Endodermal cell (in vitro differentiated cells): ENCODE results near the gene ACSL5. TPM values are rescaled to one million over a fixed set of nuclear protein-coding genes. Genes with fewer than 3 reads are reported as not detected.

ENCODE experiments used
- DNase-seq: peaks from one replicate; pipeline ENCODE4 v3.0.0-alpha.2; 2017
- H3K27ac ChIP-seq: 2 replicates; pipeline ENCODE4 v1.5.1; 2013; ENCODE audit warnings: mild to moderate bottlenecking, low read depth, low read length, moderate library complexity
- H3K27me3 ChIP-seq: 2 replicates; pipeline ENCODE4 v1.6.1; 2013; ENCODE audit warnings: mild to moderate bottlenecking, low read length, moderate library complexity; ENCODE audit not compliant: insufficient read depth, control insufficient read depth, poor library complexity, severe bottlenecking
- H3K36me3 ChIP-seq: 2 replicates; pipeline ENCODE4 v1.7.0; 2013; ENCODE audit warnings: mild to moderate bottlenecking, low read length, moderate library complexity; ENCODE audit not compliant: control insufficient read depth, insufficient read depth
- H3K4me1 ChIP-seq: one replicate; pipeline ENCODE4 v1.7.0; 2013; ENCODE audit warnings: low read length; ENCODE audit not compliant: control insufficient read depth, insufficient read depth
- H3K4me3 ChIP-seq: 2 replicates; pipeline ENCODE4 v1.5.1; 2013; ENCODE audit warnings: mild to moderate bottlenecking, low read length, moderate library complexity
- H3K9ac ChIP-seq: 2 replicates; pipeline ENCODE4 v1.6.1; 2013; ENCODE audit warnings: mild to moderate bottlenecking, low read length, moderate library complexity; ENCODE audit not compliant: poor library complexity, severe bottlenecking; ENCODE audit errors: extremely low read depth
- H3K9me3 ChIP-seq: 2 replicates; pipeline ENCODE4 v1.6.1; 2013; ENCODE audit warnings: mild to moderate bottlenecking, low read length, moderate library complexity; ENCODE audit not compliant: control insufficient read depth
- H3K27ac Mint-ChIP-seq: 2 replicates; pipeline ENCODE4 v1.8.0; 2020; ENCODE audit warnings: mixed read lengths
- H3K27me3 Mint-ChIP-seq: 2 replicates; pipeline ENCODE4 v1.8.0; 2021; ENCODE audit warnings: mild to moderate bottlenecking, mixed read lengths; ENCODE audit not compliant: insufficient read depth
- H3K36me3 Mint-ChIP-seq: 2 replicates; pipeline ENCODE4 v1.8.0; 2020; ENCODE audit warnings: low read depth, mixed read lengths
- H3K4me1 Mint-ChIP-seq: 2 replicates; pipeline ENCODE4 v1.8.0; 2020; ENCODE audit warnings: mixed read lengths
- H3K4me3 Mint-ChIP-seq: 2 replicates; pipeline ENCODE4 v1.8.0; 2020; ENCODE audit warnings: mild to moderate bottlenecking, moderate library complexity, mixed read lengths
- H3K9me3 Mint-ChIP-seq: 2 replicates; pipeline ENCODE4 v1.8.0; 2020; ENCODE audit warnings: mild to moderate bottlenecking, mixed read lengths
- WGBS, 2 experiments: methylation state at CpG; one replicate each; pipeline versions ENCODE4 v1.1.5 to v1.1.7; 2013; ENCODE audit warnings: missing lambda C conversion rate in 2 of 2, mixed read lengths in 1 of 2; ENCODE audit not compliant: insufficient coverage in 1 of 2, insufficient read length in 1 of 2; 5-methylcytosine and 5-hydroxymethylcytosine counted together
- total RNA-seq, 2 donors: library from RNA; stranded (reverse); fragmentation: NEBNext Ultra II Directional in 1 of 2; extraction: Animal tissue kit (Norgen Biotek cat#: 25700) in 1 of 2; gene quantifications; 2 replicates in 1 of 2; 3 replicates in 1 of 2; pipeline ENCODE4 v1.2.1, GENCODE V29; 2021
- TF ChIP-seq, protein P1 (sequence below): fragments of 200-600 bp; sonication (generic); conservative IDR thresholded peaks from 2 replicates; pipeline ENCODE4 v1.5.0; 2021; ENCODE audit warnings: antibody characterized with exemption, mild to moderate bottlenecking

Gene ACSL5
- total RNA-seq, 2 donors from 2014 or later: not detected

DNA sequence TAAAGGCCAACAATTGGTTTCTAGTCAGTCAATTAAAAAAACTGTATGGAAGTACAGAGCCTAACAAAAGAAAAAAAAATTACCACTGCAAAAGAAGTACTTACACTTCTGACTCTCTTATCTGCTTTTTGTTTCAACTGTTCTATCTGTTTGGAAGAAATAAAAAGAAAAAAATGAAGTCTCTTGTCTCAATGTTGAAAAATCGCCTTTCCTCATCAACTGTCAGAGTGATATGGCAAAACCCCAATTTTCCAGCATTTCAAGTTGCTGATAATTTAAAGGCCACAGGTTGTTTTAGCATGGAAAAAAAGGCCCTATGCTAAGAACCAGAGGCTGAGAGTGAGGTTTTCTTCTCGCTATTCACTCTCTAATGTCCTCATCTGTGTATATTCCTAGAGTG is 59.2 kb downstream of the ACSL5 start:
- Mint-ChIP-seq H3K4me3 (no peak overlapping the region), H3K27ac (no peak overlapping the region), H3K4me1 (peaks cover 6% of the 10 kb centered on the region), H3K9me3 (no peaks in the 10 kb centered on the region), H3K36me3 (peaks cover 33% of the 10 kb centered on the region), H3K27me3 (no peaks in the 10 kb centered on the region)
- H3K4me3 ChIP-seq: no peak overlapping the region
- H3K27ac ChIP-seq: no peak overlapping the region
- H3K9ac ChIP-seq: no peak overlapping the region
- H3K36me3 ChIP-seq: peaks cover 67% of the 10 kb centered on the region
- peaks cover 3% of the 10 kb centered on the region for H3K4me1 ChIP-seq
- TF ChIP-seq, protein P1, sequence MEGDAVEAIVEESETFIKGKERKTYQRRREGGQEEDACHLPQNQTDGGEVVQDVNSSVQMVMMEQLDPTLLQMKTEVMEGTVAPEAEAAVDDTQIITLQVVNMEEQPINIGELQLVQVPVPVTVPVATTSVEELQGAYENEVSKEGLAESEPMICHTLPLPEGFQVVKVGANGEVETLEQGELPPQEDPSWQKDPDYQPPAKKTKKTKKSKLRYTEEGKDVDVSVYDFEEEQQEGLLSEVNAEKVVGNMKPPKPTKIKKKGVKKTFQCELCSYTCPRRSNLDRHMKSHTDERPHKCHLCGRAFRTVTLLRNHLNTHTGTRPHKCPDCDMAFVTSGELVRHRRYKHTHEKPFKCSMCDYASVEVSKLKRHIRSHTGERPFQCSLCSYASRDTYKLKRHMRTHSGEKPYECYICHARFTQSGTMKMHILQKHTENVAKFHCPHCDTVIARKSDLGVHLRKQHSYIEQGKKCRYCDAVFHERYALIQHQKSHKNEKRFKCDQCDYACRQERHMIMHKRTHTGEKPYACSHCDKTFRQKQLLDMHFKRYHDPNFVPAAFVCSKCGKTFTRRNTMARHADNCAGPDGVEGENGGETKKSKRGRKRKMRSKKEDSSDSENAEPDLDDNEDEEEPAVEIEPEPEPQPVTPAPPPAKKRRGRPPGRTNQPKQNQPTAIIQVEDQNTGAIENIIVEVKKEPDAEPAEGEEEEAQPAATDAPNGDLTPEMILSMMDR: no peak
- no peaks in the 10 kb centered on the region for H3K9me3 ChIP-seq
- WGBS, 2 experiments: 93 to 96% methylated on average over 2 of the region's 2 CpGs
- H3K27me3 ChIP-seq: no peaks in the 10 kb centered on the region
- no peak for DNase-seq

DNA sequence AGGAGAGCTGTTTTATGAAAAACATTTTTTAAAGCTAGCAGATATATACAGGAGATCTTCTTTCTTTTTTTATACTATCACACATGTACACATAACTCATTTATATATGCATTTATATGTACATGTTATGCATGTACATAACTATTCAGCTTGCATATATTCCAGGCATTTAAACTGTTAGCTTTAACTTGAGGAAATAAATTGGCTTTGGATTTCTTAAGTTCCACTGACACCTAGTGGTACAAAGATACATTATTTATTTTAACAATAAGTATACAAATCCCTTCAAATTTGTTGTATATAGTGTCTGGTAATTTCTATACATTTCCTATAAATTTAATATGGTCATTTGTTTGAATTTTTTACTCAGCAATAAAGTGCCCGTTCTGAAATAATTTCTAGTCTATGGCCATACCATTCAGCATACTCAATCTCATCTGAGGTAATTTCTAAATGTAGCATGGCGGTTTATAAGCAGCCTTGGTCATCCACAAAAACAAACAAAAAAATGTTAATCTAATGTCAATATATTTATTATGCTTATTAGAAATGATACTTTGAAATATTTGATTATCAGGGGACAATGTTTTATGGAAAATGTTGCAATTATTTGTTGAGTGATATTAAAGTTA is 61.2 kb downstream of the ACSL5 start:
- Histone ChIP-seq H3K27me3 (no peaks in the 10 kb centered on the region), H3K36me3 (peaks cover 79% of the 10 kb centered on the region), H3K4me3 (no peak overlapping the region), H3K9me3 (no peaks in the 10 kb centered on the region), H3K9ac (no peak overlapping the region), H3K4me1 (no peaks in the 10 kb centered on the region), H3K27ac (no peak overlapping the region)
- Mint-ChIP-seq H3K9me3 (no peaks in the 10 kb centered on the region), H3K4me3 (no peak overlapping the region), H3K4me1 (no peaks in the 10 kb centered on the region), H3K27ac (no peak overlapping the region), H3K36me3 (peaks cover 37% of the 10 kb centered on the region), H3K27me3 (no peaks in the 10 kb centered on the region)
- no peak for DNase-seq
- TF ChIP-seq, protein P1: peak; percentile 78
- 80% methylated on average over 1 of the region's 2 CpGs; no CpG with 5 or more reads in 1 of the 2 experiments for WGBS, 2 experiments

DNA sequence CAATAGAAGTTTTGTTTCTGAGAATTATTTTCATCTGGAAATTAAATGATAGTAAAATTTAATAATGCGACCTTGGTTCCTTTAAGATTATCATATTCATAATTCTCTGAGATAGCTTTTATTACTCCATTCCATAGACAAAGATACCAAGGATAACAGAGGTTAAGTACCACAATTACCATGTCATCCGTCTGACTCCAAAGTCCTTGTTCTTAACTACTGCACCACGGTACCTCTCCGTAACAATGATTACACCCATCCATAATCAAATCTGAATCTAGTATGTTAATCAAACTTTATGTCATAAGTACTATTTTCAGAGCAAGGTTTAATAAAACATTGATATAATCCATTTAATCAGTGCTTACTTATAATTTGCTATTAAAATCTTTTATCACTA is 64.4 kb downstream of the ACSL5 start:
- 92 to 100% methylated on average over 1 to 4 of the region's 4 CpGs for WGBS, 2 experiments
- Mint-ChIP-seq H3K4me3 (no peak overlapping the region), H3K9me3 (no peaks in the 10 kb centered on the region), H3K27me3 (no peaks in the 10 kb centered on the region), H3K27ac (no peak overlapping the region), H3K4me1 (peaks cover 3% of the 10 kb centered on the region), H3K36me3 (peaks cover 29% of the 10 kb centered on the region)
- H3K27me3 ChIP-seq: no peaks in the 10 kb centered on the region
- no peak for DNase-seq
- H3K9me3 ChIP-seq: no peaks in the 10 kb centered on the region
- H3K4me1 ChIP-seq: no peaks in the 10 kb centered on the region
- H3K27ac ChIP-seq: no peak overlapping the region
- no peak overlapping the region for H3K9ac ChIP-seq
- TF ChIP-seq, protein P1: no peak
- H3K36me3 ChIP-seq: peaks cover 73% of the 10 kb centered on the region
- no peak overlapping the region for H3K4me3 ChIP-seq
